Loucy (cell line): ENCODE measurements around the gene CAPN7.

Experiments used
- H2AFZ ChIP-seq: fragments of 200-600 bp; sonication (generic); 2 replicates; pipeline ENCODE4 v1.6.0; 2016; ENCODE audit warnings: antibody characterized with exemption, mild to moderate bottlenecking, low read length, moderate library complexity
- H3F3A ChIP-seq: fragments of 200-600 bp; 2 replicates; pipeline ENCODE4 v1.6.0; 2016; ENCODE audit warnings: antibody characterized with exemption, low read depth, mild to moderate bottlenecking
- H3K27me3 ChIP-seq: fragments of 200-600 bp; sonication (generic); 2 replicates; pipeline ENCODE4 v1.6.1; 2014; ENCODE audit warnings: low read length, mild to moderate bottlenecking; ENCODE audit not compliant: insufficient read depth, poor library complexity, severe bottlenecking
- H3K36me3 ChIP-seq: fragments of 200-600 bp; sonication (generic); 2 replicates; pipeline ENCODE4 v1.6.1; 2016; ENCODE audit warnings: low read length; ENCODE audit not compliant: insufficient read depth
- H3K4me1 ChIP-seq: fragments of 200-600 bp; sonication (generic); 2 replicates; pipeline ENCODE4 v1.5.1; 2014; ENCODE audit warnings: low read length, mild to moderate bottlenecking; ENCODE audit not compliant: insufficient read depth, poor library complexity, severe bottlenecking
- H3K4me2 ChIP-seq: fragments of 200-600 bp; sonication (generic); 2 replicates; pipeline ENCODE4 v1.6.0; 2014; ENCODE audit warnings: antibody characterized with exemption, low read length, low read depth, mild to moderate bottlenecking; ENCODE audit not compliant: poor library complexity, severe bottlenecking
- H3K4me3 ChIP-seq: fragments of 200-600 bp; sonication (generic); 2 replicates; pipeline ENCODE4 v1.5.1; 2014; ENCODE audit warnings: low read length, mild to moderate bottlenecking, mixed read lengths; ENCODE audit not compliant: poor library complexity, severe bottlenecking
- H3K79me2 ChIP-seq: fragments of 200-600 bp; sonication (generic); 2 replicates; pipeline ENCODE4 v1.6.1; 2014; ENCODE audit warnings: low read length; ENCODE audit not compliant: insufficient read depth
- H3K9ac ChIP-seq: fragments of 200-600 bp; sonication (generic); 2 replicates; pipeline ENCODE4 v1.6.0; 2014; ENCODE audit warnings: mild to moderate bottlenecking, low read depth, low read length, moderate library complexity; ENCODE audit not compliant: poor library complexity, severe bottlenecking
- H3K9me2 ChIP-seq: fragments of 200-600 bp; sonication (generic); replicated peaks from 2 replicates; pipeline ENCODE4 v1.6.1; 2016; ENCODE audit warnings: low read depth, low read length, mixed read lengths
- H3K9me3 ChIP-seq: fragments of 200-600 bp; sonication (generic); 2 replicates; pipeline ENCODE4 v1.6.1; 2014; ENCODE audit warnings: mild to moderate bottlenecking, antibody characterized with exemption, low read length, low read depth; ENCODE audit not compliant: insufficient read depth
- H4K20me1 ChIP-seq: fragments of 200-600 bp; sonication (generic); 2 replicates; pipeline ENCODE4 v1.6.0; 2014; ENCODE audit warnings: antibody characterized with exemption, low read length, mild to moderate bottlenecking; ENCODE audit not compliant: insufficient read depth, poor library complexity, severe bottlenecking
- CTCF ChIP-seq: fragments of 200-600 bp; sonication (generic); conservative IDR thresholded peaks from 2 replicates; pipeline ENCODE4 v1.5.1; 2014; ENCODE audit warnings: mild to moderate bottlenecking, antibody characterized with exemption, low read length
- EZH2phosphoT487 ChIP-seq: fragments of 200-600 bp; IDR thresholded peaks from 2 replicates; pipeline ENCODE4 v1.6.1; 2018; ENCODE audit warnings: antibody characterized with exemption, mild to moderate bottlenecking, moderate library complexity, borderline replicate concordance

CAPN7 gene

GRCh38 chr3:15266510-15267376 lies 60.7 kb downstream of the CAPN7 start:
- H3F3A ChIP-seq = no peaks in the 10 kb centered on the region
- no peak overlapping the region for H3K4me2 ChIP-seq
- H3K9me2 ChIP-seq = no peaks in the 10 kb centered on the region
- H2AFZ ChIP-seq = no peak overlapping the region
- H3K4me3 ChIP-seq = no peak overlapping the region
- TF ChIP-seq EZH2phosphoT487 = no peak
- no peak for TF ChIP-seq CTCF
- H3K36me3 ChIP-seq = peaks cover 39% of the 10 kb centered on the region; the same call in 1 of the 2 replicates
- no peaks in the 10 kb centered on the region for H4K20me1 ChIP-seq
- H3K4me1 ChIP-seq = peaks cover 31% of the 10 kb centered on the region
- H3K9ac ChIP-seq = no peak overlapping the region
- peaks cover 8% of the 10 kb centered on the region; the same call in 1 of the 2 replicates for H3K79me2 ChIP-seq
- H3K9me3 ChIP-seq = no peaks in the 10 kb centered on the region
- H3K27me3 ChIP-seq = no peaks in the 10 kb centered on the region

DNA sequence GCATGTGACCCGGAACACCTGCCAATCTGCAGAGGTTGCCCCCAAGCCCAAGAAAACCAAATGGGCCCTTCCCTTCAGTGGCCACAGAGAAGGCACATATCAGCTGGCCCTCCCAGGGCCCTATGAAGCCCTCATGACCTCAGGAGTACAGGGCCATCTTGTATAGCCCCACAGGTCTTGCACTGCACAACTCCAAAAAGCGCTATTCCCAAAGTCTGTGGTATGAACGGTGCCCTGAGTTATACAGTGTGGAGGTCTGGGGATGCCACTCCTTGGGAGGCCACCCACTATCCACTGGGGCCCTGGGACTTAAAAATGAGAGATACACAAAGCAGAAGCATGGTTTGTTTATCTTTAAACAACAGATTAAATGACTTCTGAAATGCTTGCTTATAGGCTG lies 61.5 kb downstream of the CAPN7 start:
- Histone ChIP-seq H3K79me2 (peaks cover 8% of the 10 kb centered on the region; the same call in 1 of the 2 replicates), H2AFZ (no peak overlapping the region), H3K36me3 (peaks cover 36% of the 10 kb centered on the region; the same call in 1 of the 2 replicates), H3K9me3 (no peaks in the 10 kb centered on the region), H3K4me1 (peaks cover 38% of the 10 kb centered on the region), H3K4me2 (no peak overlapping the region), H3F3A (no peaks in the 10 kb centered on the region), H4K20me1 (no peaks in the 10 kb centered on the region), H3K27me3 (no peaks in the 10 kb centered on the region), H3K4me3 (no peak overlapping the region), H3K9ac (no peak overlapping the region), H3K9me2 (no peaks in the 10 kb centered on the region)
- no peak for TF ChIP-seq EZH2phosphoT487
- no peak for TF ChIP-seq CTCF

DNA sequence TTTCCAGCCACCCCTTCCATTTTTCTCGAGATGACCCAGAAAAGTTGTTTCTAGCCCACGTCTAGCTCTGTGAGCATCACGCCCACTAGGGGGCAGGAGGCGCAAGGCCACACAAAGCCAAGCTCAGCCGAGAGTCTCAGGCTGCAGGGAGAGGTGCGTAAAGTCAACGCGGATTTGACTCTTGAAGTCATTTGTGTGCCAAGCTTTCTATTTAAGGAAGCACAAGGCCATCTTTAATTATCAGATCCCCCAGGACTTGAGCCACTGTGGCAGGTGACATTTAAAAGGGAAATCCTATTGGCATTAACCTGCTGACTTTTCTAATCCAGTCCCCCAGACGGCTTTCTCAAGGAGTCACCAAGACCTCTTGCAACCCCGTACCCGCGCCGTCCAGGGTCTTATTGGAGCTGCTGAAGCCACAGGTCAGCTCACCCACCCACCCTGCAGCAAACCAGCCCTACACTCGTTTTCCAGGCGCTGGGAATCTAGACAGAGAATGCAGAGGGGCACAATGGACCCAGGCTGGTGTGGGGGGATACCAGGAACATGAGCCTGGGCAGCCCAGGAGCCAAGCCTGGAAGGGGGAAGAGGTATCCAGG lies 62.1 kb downstream of the CAPN7 start:
- no peaks in the 10 kb centered on the region for H3K9me2 ChIP-seq
- no peaks in the 10 kb centered on the region for H4K20me1 ChIP-seq
- H3K79me2 ChIP-seq = peaks cover 8% of the 10 kb centered on the region; the same call in 1 of the 2 replicates
- H3K9me3 ChIP-seq = no peaks in the 10 kb centered on the region
- peaks cover 36% of the 10 kb centered on the region; the same call in 1 of the 2 replicates for H3K36me3 ChIP-seq
- H3F3A ChIP-seq = no peaks in the 10 kb centered on the region
- H3K4me2 ChIP-seq = no peak overlapping the region
- H3K4me1 ChIP-seq = peaks cover 44% of the 10 kb centered on the region
- H3K9ac ChIP-seq = no peak overlapping the region
- TF ChIP-seq CTCF (peak; percentile 98), EZH2phosphoT487 (no peak)
- no peaks in the 10 kb centered on the region for H3K27me3 ChIP-seq
- H3K4me3 ChIP-seq = no peak overlapping the region
- no peak overlapping the region for H2AFZ ChIP-seq
